Ectodermal cell (in vitro differentiated cells): ENCODE measurements around the gene CPLX1.
"Not testable (repeated sequence)": the region's sequence is repeated elsewhere in the genome, so short reads cannot be mapped to it uniquely, and the experiment has no call there.

ENCODE experiments used
- H3K27ac ChIP-seq: 2 replicates; pipeline ENCODE4 v1.7.0; 2013; ENCODE audit warnings: mild to moderate bottlenecking, low read depth, low read length; ENCODE audit not compliant: insufficient read depth, poor library complexity, severe bottlenecking
- H3K27me3 ChIP-seq: 2 replicates; pipeline ENCODE4 v1.7.0; 2013; ENCODE audit warnings: mild to moderate bottlenecking, low read length; ENCODE audit not compliant: insufficient read depth, control insufficient read depth, poor library complexity, severe bottlenecking
- H3K36me3 ChIP-seq: one replicate; pipeline ENCODE4 v1.7.0; 2013; ENCODE audit warnings: low read length; ENCODE audit not compliant: control insufficient read depth, insufficient read depth
- H3K4me1 ChIP-seq: one replicate; pipeline ENCODE4 v1.7.0; 2013; ENCODE audit warnings: low read length; ENCODE audit not compliant: control insufficient read depth, insufficient read depth
- H3K4me3 ChIP-seq: 2 replicates; pipeline ENCODE4 v1.7.0; 2013; ENCODE audit warnings: low read depth, low read length, control low read depth; ENCODE audit not compliant: insufficient read depth
- H3K9me3 ChIP-seq: 2 replicates; pipeline ENCODE4 v1.7.0; 2013; ENCODE audit warnings: mild to moderate bottlenecking, low read length, moderate library complexity; ENCODE audit not compliant: control insufficient read depth
- WGBS, 2 experiments: methylation state at CpG; one replicate each; pipeline ENCODE4 v1.1.7; 2013; ENCODE audit warnings: missing lambda C conversion rate in 2 of 2; 5-methylcytosine and 5-hydroxymethylcytosine counted together

Gene CPLX1

GRCh38 chr4:820230-821172 is 5.4 kb downstream of the CPLX1 start:
- no peaks in the 10 kb centered on the region for H3K9me3 ChIP-seq
- 84% methylated on average over 24 of the region's 24 CpGs for WGBS, 2 experiments
- H3K4me3 ChIP-seq: no peak overlapping the region
- peaks cover 98% of the 10 kb centered on the region for H3K27me3 ChIP-seq
- H3K27ac ChIP-seq: no peak overlapping the region
- H3K4me1 ChIP-seq: peaks cover 4% of the 10 kb centered on the region
- no peaks in the 10 kb centered on the region for H3K36me3 ChIP-seq

DNA sequence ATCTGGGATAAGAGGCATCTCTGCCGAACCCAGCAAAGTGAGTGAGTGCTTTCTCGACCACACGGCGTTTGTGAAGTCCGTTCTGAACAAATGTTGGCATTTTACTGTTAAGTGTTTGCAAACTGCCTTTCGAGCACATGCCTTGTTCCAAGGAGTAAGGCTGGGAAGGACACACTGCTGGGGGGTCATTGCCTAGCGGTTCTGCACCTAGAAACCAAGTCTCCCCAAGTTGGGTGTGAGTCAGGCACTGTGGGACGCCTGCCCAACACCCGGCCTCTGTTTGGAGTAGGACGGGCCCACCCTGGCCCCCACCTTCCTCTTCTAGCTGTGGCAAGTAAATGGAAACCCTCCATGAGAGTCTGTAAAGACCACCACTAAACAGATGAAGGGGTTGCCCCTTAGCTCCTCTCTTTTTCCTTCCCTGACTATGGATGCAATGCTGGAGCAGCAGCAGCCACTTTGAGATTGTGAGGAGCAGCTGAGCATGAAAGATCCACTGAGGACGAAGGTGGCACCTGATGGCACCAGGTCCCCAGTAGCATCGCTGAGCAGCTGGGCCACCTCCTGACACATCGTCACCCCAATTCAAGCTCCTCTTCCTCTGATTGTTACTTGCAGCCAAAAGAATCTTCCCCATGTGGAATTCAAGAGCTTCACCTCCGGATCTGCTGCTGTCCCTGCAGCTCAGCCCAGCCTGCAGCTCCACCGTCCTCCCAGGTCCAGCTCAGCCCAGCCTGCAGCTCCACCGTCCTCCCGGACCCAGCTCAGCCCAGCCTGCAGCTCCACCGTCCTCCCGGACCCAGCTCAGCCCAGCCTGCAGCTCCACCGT is 6.3 kb downstream of the CPLX1 start:
- WGBS, 2 experiments: 79 to 80% methylated on average over 20 of the region's 20 CpGs
- Histone ChIP-seq H3K27me3 (peaks cover 98% of the 10 kb centered on the region), H3K36me3 (no peaks in the 10 kb centered on the region)

GRCh38 chr4:818106-818921 is 7.6 kb downstream of the CPLX1 start:
- Histone ChIP-seq H3K27ac (no peak overlapping the region), H3K4me1 (no peaks in the 10 kb centered on the region), H3K36me3 (no peaks in the 10 kb centered on the region), H3K27me3 (peaks cover 98% of the 10 kb centered on the region), H3K9me3 (no peaks in the 10 kb centered on the region), H3K4me3 (no peak overlapping the region)
- WGBS, 2 experiments: 87% methylated on average over 42 of the region's 42 CpGs

More for the DNA sequence above, 6.3 kb downstream of the CPLX1 start:
- H3K4me3 ChIP-seq: no peak overlapping the region
- no peak overlapping the region for H3K27ac ChIP-seq
- no peaks in the 10 kb centered on the region for H3K4me1 ChIP-seq
- no peaks in the 10 kb centered on the region for H3K9me3 ChIP-seq

GRCh38 chr4:815464-816146 is 10.3 kb downstream of the CPLX1 start:
- Histone ChIP-seq H3K4me3 (no peak overlapping the region), H3K27me3 (peaks cover 96% of the 10 kb centered on the region), H3K27ac (no peak overlapping the region), H3K4me1 (no peaks in the 10 kb centered on the region), H3K36me3 (no peaks in the 10 kb centered on the region), H3K9me3 (no peaks in the 10 kb centered on the region)
- WGBS, 2 experiments: 67 to 68% methylated on average over 10 to 11 of the region's 11 CpGs

DNA sequence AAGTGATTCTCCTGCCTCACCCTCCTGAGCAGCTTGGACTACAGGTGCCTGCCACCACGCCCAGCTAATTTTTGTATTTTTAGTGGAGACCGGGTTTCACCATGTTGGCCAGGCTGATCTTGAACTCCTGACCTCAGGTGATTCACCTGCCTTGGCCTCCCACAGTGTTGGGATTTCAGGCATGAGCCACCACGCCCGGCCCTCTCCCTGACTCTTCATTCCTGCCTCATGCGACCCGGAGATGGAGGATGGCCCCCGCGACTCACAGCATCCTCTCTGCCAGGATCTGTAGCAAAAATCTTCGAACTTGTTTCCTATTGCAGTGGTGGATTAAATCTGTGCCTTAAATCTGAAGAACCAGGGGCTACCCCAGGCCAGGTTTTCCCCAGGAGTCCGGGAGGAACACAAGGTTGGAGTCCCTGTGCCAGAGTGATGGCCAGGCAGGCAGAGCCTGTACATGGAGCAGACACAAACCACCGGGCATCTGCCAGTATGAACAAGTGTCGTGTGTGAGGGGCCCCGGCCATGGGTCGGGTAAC is 11.5 kb downstream of the CPLX1 start:
- H3K27ac ChIP-seq: no peak overlapping the region
- 82 to 85% methylated on average over 14 of the region's 14 CpGs for WGBS, 2 experiments
- H3K4me3 ChIP-seq: no peak overlapping the region
- H3K9me3 ChIP-seq: no peaks in the 10 kb centered on the region
- no peaks in the 10 kb centered on the region for H3K4me1 ChIP-seq
- peaks cover 87% of the 10 kb centered on the region for H3K27me3 ChIP-seq
- no peaks in the 10 kb centered on the region for H3K36me3 ChIP-seq

DNA sequence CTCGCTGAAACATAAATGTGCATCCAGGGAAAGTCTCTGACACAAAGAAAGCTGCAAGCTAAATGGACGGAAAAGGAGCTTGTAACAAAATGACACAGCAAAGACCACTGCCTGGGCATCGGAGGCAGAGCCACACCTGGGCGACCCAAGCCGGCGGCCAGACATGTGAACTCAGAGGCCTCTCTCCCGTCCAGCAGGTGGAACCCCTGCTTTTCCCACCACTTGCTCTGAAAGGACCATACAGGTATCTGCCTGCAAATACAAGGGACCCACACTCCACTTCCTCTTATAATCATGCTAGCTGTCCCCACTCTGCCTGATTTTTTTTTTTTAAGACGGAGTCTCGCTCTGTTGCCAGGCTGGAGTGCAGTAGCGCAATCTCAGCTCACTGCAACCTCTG is 12.0 kb downstream of the CPLX1 start:
- H3K4me1 ChIP-seq: no peaks in the 10 kb centered on the region
- H3K27me3 ChIP-seq: peaks cover 87% of the 10 kb centered on the region
- H3K9me3 ChIP-seq: no peaks in the 10 kb centered on the region
- H3K36me3 ChIP-seq: no peaks in the 10 kb centered on the region
- WGBS, 2 experiments: 60 to 66% methylated on average over 10 of the region's 10 CpGs
- no peak overlapping the region for H3K27ac ChIP-seq
- H3K4me3 ChIP-seq: no peak overlapping the region

GRCh38 chr4:808860-809570 is 16.9 kb downstream of the CPLX1 start:
- Histone ChIP-seq H3K27me3 (peaks cover 43% of the 10 kb centered on the region), H3K4me1 (no peaks in the 10 kb centered on the region), H3K36me3 (no peaks in the 10 kb centered on the region), H3K27ac (no peak overlapping the region), H3K4me3 (no peak overlapping the region), H3K9me3 (no peaks in the 10 kb centered on the region)
- WGBS, 2 experiments: 91% methylated on average over 30 of the region's 30 CpGs

GRCh38 chr4:807792-808191 is 18.1 kb downstream of the CPLX1 start:
- H3K4me3 ChIP-seq: no peak overlapping the region
- WGBS, 2 experiments: 79% methylated on average over 5 of the region's 5 CpGs
- no peaks in the 10 kb centered on the region for H3K4me1 ChIP-seq
- H3K9me3 ChIP-seq: no peaks in the 10 kb centered on the region
- no peak overlapping the region for H3K27ac ChIP-seq
- peaks cover 30% of the 10 kb centered on the region for H3K27me3 ChIP-seq
- H3K36me3 ChIP-seq: no peaks in the 10 kb centered on the region

- not testable (repeated sequence) for H3K4me3 ChIP-seq, H3K9me3 ChIP-seq, H3K4me1 ChIP-seq, H3K27ac ChIP-seq, H3K36me3 ChIP-seq
- 90 to 93% methylated on average over 3 to 4 of the region's 4 CpGs for WGBS, 2 experiments
- H3K27me3 ChIP-seq: peaks cover 24% of the 10 kb centered on the region
These were observed 18.9 kb downstream of the CPLX1 start for GRCh38 chr4:806979-807378.
